Measurements from ENCODE around the gene BRSK2.
"Not testable (repeated sequence)": the region's sequence is repeated elsewhere in the genome, so short reads cannot be mapped to it uniquely, and the experiment has no call there.

The BRSK2 gene

GRCh38 chr11:1354125-1354938 lies 35.4 kb upstream of the BRSK2 start:
- DNase-seq (ENCODE audit: low read depth in 2 of 2), result no peak

- DNase-seq (ENCODE audit: low read depth in 2 of 2), result no peak
These were observed 33.7 kb upstream of the BRSK2 start for GRCh38 chr11:1356007-1356435.

GRCh38 chr11:1356478-1356960 lies 33.2 kb upstream of the BRSK2 start:
- no peak for DNase-seq (ENCODE audit: low read depth in 2 of 2)

GRCh38 chr11:1358286-1358685 lies 31.4 kb upstream of the BRSK2 start:
- no peak for DNase-seq (ENCODE audit: low read depth in 2 of 2)

- DNase-seq (ENCODE audit: low read depth in 2 of 2), result not testable (repeated sequence)
These were observed 30.8 kb upstream of the BRSK2 start for GRCh38 chr11:1358931-1359330.

- DNase-seq (ENCODE audit: low read depth in 2 of 2), result no peak
These were observed 30.2 kb upstream of the BRSK2 start for GRCh38 chr11:1359556-1359955.

GRCh38 chr11:1360181-1360834 lies 29.4 kb upstream of the BRSK2 start:
- no peak for DNase-seq (ENCODE audit: low read depth in 2 of 2)

- no peak for DNase-seq (ENCODE audit: low read depth in 2 of 2)
These were observed 28.8 kb upstream of the BRSK2 start for GRCh38 chr11:1360835-1361357.

- DNase-seq (ENCODE audit: low read depth in 2 of 2), result no peak
These were observed 27.9 kb upstream of the BRSK2 start for GRCh38 chr11:1361882-1362281.

GRCh38 chr11:1367721-1368120 lies 22.0 kb upstream of the BRSK2 start:
- no peak for DNase-seq (ENCODE audit: low read depth in 2 of 2)

- no peak for DNase-seq (ENCODE audit: low read depth in 2 of 2)
These were observed 21.5 kb upstream of the BRSK2 start for GRCh38 chr11:1368216-1368615.

GRCh38 chr11:1368966-1369365 lies 20.8 kb upstream of the BRSK2 start:
- no peak for DNase-seq (ENCODE audit: low read depth in 2 of 2)

GRCh38 chr11:1369371-1370005 lies 20.2 kb upstream of the BRSK2 start:
- DNase-seq (ENCODE audit: low read depth in 2 of 2), result no peak

GRCh38 chr11:1370186-1371025 lies 19.3 kb upstream of the BRSK2 start:
- no peak for DNase-seq (ENCODE audit: low read depth in 2 of 2)

- DNase-seq (ENCODE audit: low read depth in 2 of 2), result no peak
These were observed 18.8 kb upstream of the BRSK2 start for GRCh38 chr11:1371026-1371325.

- DNase-seq (ENCODE audit: low read depth in 2 of 2), result no peak
These were observed 18.4 kb upstream of the BRSK2 start for GRCh38 chr11:1371377-1371776.

- DNase-seq (ENCODE audit: low read depth in 2 of 2), result no peak
These were observed 17.8 kb upstream of the BRSK2 start for GRCh38 chr11:1371836-1372465.

GRCh38 chr11:1372660-1373059 lies 17.1 kb upstream of the BRSK2 start:
- no peak for DNase-seq (ENCODE audit: low read depth in 2 of 2)

- DNase-seq (ENCODE audit: low read depth in 2 of 2), result no peak
These were observed 16.1 kb upstream of the BRSK2 start for GRCh38 chr11:1373536-1374214.

- DNase-seq (ENCODE audit: low read depth in 2 of 2), result no peak
These were observed 14.4 kb upstream of the BRSK2 start for GRCh38 chr11:1375161-1375954.
